ENCODE data around the gene P2RY12. TPM values are rescaled to one million over a fixed set of nuclear protein-coding genes. Genes with fewer than 3 reads are reported as not detected.

P2RY12 gene
- total and polyA plus RNA-seq, 4 donors, result 0.16 to 3.0 (median 1.2) TPM

GRCh38 chr3:151391720-151392119 lies 7.2 kb upstream of the P2RY12 start:
- ATAC-seq (ENCODE audit: insufficient read depth, low FRiP score) (no peak), DNase-seq (no peak)
- TF ChIP-seq CTCF (IDR thresholded peaks at IDR 0.05; ENCODE audit: control extremely low read depth, extremely low read depth), result no peak
- no peak overlapping the region for H3K27ac ChIP-seq (ENCODE audit: low read depth in 1 of 2, low read length in 1 of 2)
- no peaks in the 10 kb centered on the region for H3K36me3 ChIP-seq (ENCODE audit: control insufficient read depth in 4 of 4, insufficient read depth in 4 of 4, low read length in 4 of 4)
- no peaks in the 10 kb centered on the region for H3K4me1 ChIP-seq (ENCODE audit: control insufficient read depth in 5 of 5, insufficient read depth in 5 of 5, low read length in 5 of 5)
- H3K9me3 ChIP-seq (ENCODE audit: control insufficient read depth in 4 of 4, insufficient read depth in 3 of 4, low read length in 3 of 4), result no peaks in the 10 kb centered on the region
- no peaks in the 10 kb centered on the region for H3K27me3 ChIP-seq (ENCODE audit: control insufficient read depth in 3 of 3, insufficient read depth in 3 of 3, low read length in 2 of 3)
- WGBS, 2 donors, result 50 to 63% methylated on average over 2 of the region's 2 CpGs
- H3K4me3 ChIP-seq, result no peak overlapping the region
- H3K9ac ChIP-seq (ENCODE audit: insufficient read depth in 1 of 2, low read length in 2 of 2), result no peak overlapping the region

- TF ChIP-seq CTCF (IDR thresholded peaks at IDR 0.05; ENCODE audit: control extremely low read depth, extremely low read depth), result no peak
- Histone ChIP-seq H3K9ac (ENCODE audit: insufficient read depth in 1 of 2, low read length in 2 of 2) (no peak overlapping the region), H3K4me1 (ENCODE audit: control insufficient read depth in 5 of 5, insufficient read depth in 5 of 5, low read length in 5 of 5) (peaks cover 0 to 3% (median 0%) of the 10 kb centered on the region in 5 donors), H3K27ac (ENCODE audit: low read depth in 1 of 2, low read length in 1 of 2) (no peak overlapping the region), H3K4me3 (no peak overlapping the region), H3K27me3 (ENCODE audit: control insufficient read depth in 3 of 3, insufficient read depth in 3 of 3, low read length in 2 of 3) (no peaks in the 10 kb centered on the region), H3K36me3 (ENCODE audit: control insufficient read depth in 4 of 4, insufficient read depth in 4 of 4, low read length in 4 of 4) (no peaks in the 10 kb centered on the region), H3K9me3 (ENCODE audit: control insufficient read depth in 4 of 4, insufficient read depth in 3 of 4, low read length in 3 of 4) (no peaks in the 10 kb centered on the region)
- DNase-seq (no peak), ATAC-seq (ENCODE audit: insufficient read depth, low FRiP score) (no peak)
- WGBS, 2 donors, result 47 to 77% methylated on average over 9 of the region's 9 CpGs
Measured at GRCh38 chr3:151387842-151388241, 3.3 kb upstream of the P2RY12 start.

GRCh38 chr3:151387432-151387831 lies 2.9 kb upstream of the P2RY12 start:
- WGBS, 2 donors, result 60 to 79% methylated on average over 5 of the region's 5 CpGs
- TF ChIP-seq CTCF (IDR thresholded peaks at IDR 0.05; ENCODE audit: control extremely low read depth, extremely low read depth), result no peak

GRCh38 chr3:151386056-151386455 lies 1.5 kb upstream of the P2RY12 start:
- Histone ChIP-seq H3K9me3 (ENCODE audit: control insufficient read depth in 4 of 4, insufficient read depth in 3 of 4, low read length in 3 of 4) (no peaks in the 10 kb centered on the region), H3K27ac (ENCODE audit: low read depth in 1 of 2, low read length in 1 of 2) (no peak overlapping the region), H3K4me1 (ENCODE audit: control insufficient read depth in 5 of 5, insufficient read depth in 5 of 5, low read length in 5 of 5) (peaks cover 0 to 3% (median 0%) of the 10 kb centered on the region in 5 donors), H3K4me3 (no peak overlapping the region), H3K9ac (ENCODE audit: insufficient read depth in 1 of 2, low read length in 2 of 2) (no peak overlapping the region), H3K36me3 (ENCODE audit: control insufficient read depth in 4 of 4, insufficient read depth in 4 of 4, low read length in 4 of 4) (no peaks in the 10 kb centered on the region), H3K27me3 (ENCODE audit: control insufficient read depth in 3 of 3, insufficient read depth in 3 of 3, low read length in 2 of 3) (no peaks in the 10 kb centered on the region)
- no peak for DNase-seq
- 83 to 95% methylated on average over 4 of the region's 4 CpGs for WGBS, 2 donors
- no peak for ATAC-seq (ENCODE audit: insufficient read depth, low FRiP score)
- TF ChIP-seq CTCF (IDR thresholded peaks at IDR 0.05; ENCODE audit: control extremely low read depth, extremely low read depth), result no peak

More at GRCh38 chr3:151387432-151387831, 2.9 kb upstream of the P2RY12 start:
- no peak for DNase-seq
- Histone ChIP-seq H3K9ac (ENCODE audit: insufficient read depth in 1 of 2, low read length in 2 of 2) (no peak overlapping the region), H3K27ac (ENCODE audit: low read depth in 1 of 2, low read length in 1 of 2) (no peak overlapping the region), H3K9me3 (ENCODE audit: control insufficient read depth in 4 of 4, insufficient read depth in 3 of 4, low read length in 3 of 4) (no peaks in the 10 kb centered on the region), H3K36me3 (ENCODE audit: control insufficient read depth in 4 of 4, insufficient read depth in 4 of 4, low read length in 4 of 4) (no peaks in the 10 kb centered on the region), H3K4me1 (ENCODE audit: control insufficient read depth in 5 of 5, insufficient read depth in 5 of 5, low read length in 5 of 5) (peaks cover 0 to 3% (median 0%) of the 10 kb centered on the region in 5 donors), H3K4me3 (no peak overlapping the region), H3K27me3 (ENCODE audit: control insufficient read depth in 3 of 3, insufficient read depth in 3 of 3, low read length in 2 of 3) (no peaks in the 10 kb centered on the region)
- no peak for ATAC-seq (ENCODE audit: insufficient read depth, low FRiP score)

All from lung (tissue), 12 donors.